ENCODE data around the gene TNFRSF18.

The TNFRSF18 gene

GRCh38 chr1:1240348-1240732 lies 33.9 kb upstream of the TNFRSF18 start:
- no peak for DNase-seq (ENCODE audit: low read depth)

GRCh38 chr1:1239614-1240347 lies 33.4 kb upstream of the TNFRSF18 start:
- no peak for DNase-seq (ENCODE audit: low read depth)

- no peak for DNase-seq (ENCODE audit: low read depth)
Observed at GRCh38 chr1:1239227-1239613, 32.8 kb upstream of the TNFRSF18 start.

- no peak for DNase-seq (ENCODE audit: low read depth)
Observed at GRCh38 chr1:1238702-1239178, 32.3 kb upstream of the TNFRSF18 start.

- DNase-seq (ENCODE audit: low read depth), result no peak
Observed at GRCh38 chr1:1237874-1238701, 31.7 kb upstream of the TNFRSF18 start.

GRCh38 chr1:1236945-1237873 lies 30.8 kb upstream of the TNFRSF18 start:
- no peak for DNase-seq (ENCODE audit: low read depth)

- no peak for DNase-seq (ENCODE audit: low read depth)
Observed at GRCh38 chr1:1236176-1236763, 29.9 kb upstream of the TNFRSF18 start.

- no peak for DNase-seq (ENCODE audit: low read depth)
Observed at GRCh38 chr1:1235016-1235744, 28.8 kb upstream of the TNFRSF18 start.

GRCh38 chr1:1234180-1234808 lies 27.9 kb upstream of the TNFRSF18 start:
- DNase-seq (ENCODE audit: low read depth), result no peak

- no peak for DNase-seq (ENCODE audit: low read depth)
Observed at GRCh38 chr1:1233567-1233892, 27.1 kb upstream of the TNFRSF18 start.

- no peak for DNase-seq (ENCODE audit: low read depth)
Observed at GRCh38 chr1:1232796-1233566, 26.6 kb upstream of the TNFRSF18 start.

- no peak for DNase-seq (ENCODE audit: low read depth)
Observed at GRCh38 chr1:1232208-1232795, 25.9 kb upstream of the TNFRSF18 start, which contains the start of gene B3GALT6. Gene B3GALT6, plus strand, starts transcription at chr1:1232237. Its CDS starts 42 bp downstream, at chr1:1232279.

- DNase-seq (ENCODE audit: low read depth), result peak; percentile 95
Observed at GRCh38 chr1:1231400-1232207, 25.2 kb upstream of the TNFRSF18 start, which contains the start of gene SDF4. Gene SDF4, minus strand, starts transcription at chr1:1232001. Its CDS starts 3,229 bp downstream, at chr1:1228772.

GRCh38 chr1:1230656-1231399 lies 24.4 kb upstream of the TNFRSF18 start:
- no peak for DNase-seq (ENCODE audit: low read depth)

GRCh38 chr1:1229770-1230169 lies 23.4 kb upstream of the TNFRSF18 start:
- DNase-seq (ENCODE audit: low read depth), result no peak

GRCh38 chr1:1228596-1229321 lies 22.4 kb upstream of the TNFRSF18 start:
- no peak for DNase-seq (ENCODE audit: low read depth)

- DNase-seq (ENCODE audit: low read depth), result no peak
Observed at GRCh38 chr1:1228187-1228586, 21.8 kb upstream of the TNFRSF18 start.

Data from activated T-cell treated with anti-CD3 and anti-CD28 coated beads for 1 hour (primary cell).